ENCODE data around the gene OCEL1. TPM values are rescaled to one million over a fixed set of nuclear protein-coding genes. Genes with fewer than 3 reads are reported as not detected.

OCEL1 gene, protein sequence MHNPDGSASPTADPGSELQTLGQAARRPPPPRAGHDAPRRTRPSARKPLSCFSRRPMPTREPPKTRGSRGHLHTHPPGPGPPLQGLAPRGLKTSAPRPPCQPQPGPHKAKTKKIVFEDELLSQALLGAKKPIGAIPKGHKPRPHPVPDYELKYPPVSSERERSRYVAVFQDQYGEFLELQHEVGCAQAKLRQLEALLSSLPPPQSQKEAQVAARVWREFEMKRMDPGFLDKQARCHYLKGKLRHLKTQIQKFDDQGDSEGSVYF
- 6.8 and 7.1 TPM in 2 replicates for total RNA-seq

GRCh38 chr19:17226002-17226933 is at the start of gene OCEL1:
TSS of gene OCEL1 (plus strand) at chr19:17226226. CDS start at chr19:17226248, 22 bp downstream.

DNA sequence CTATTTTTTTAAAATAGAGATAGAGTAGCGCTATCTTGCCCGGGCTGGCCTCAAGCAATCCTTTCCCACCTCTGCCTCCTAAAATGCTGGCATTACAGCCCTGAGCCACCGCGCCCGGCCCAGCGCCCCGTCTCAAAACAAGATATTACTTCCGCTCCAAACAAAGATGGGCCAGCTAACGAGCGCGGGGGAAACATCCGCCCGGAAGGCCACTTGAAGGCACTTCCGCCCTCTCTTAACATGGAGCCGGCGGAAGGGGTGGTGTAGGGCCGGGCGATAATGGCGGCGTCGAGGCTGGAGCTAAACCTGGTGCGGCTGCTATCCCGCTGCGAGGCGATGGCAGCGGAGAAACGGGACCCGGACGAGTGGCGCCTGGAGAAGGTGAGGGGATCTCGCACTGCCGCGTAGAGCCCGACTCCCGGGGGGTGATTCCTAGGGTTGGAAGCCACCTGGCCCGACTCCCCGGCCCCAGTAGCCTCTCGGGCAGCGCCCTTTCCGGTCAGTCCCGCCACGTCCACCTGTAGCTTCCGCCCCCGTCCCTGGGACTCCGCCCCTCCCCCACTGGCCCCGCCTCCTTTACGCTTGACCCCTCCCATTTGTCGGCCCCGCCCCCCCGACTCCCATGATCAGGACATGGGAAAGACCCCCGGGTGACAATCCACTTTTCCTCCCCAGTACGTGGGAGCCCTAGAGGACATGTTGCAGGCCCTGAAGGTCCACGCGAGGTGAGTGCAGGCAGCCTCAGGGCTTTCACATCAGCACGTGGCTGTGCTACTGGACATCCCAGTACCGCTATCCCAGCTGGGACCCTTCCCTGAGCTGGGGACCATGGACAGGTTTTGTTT is 10.7 kb upstream of the OCEL1 start, which contains the start of gene USE1:
TSS of gene USE1 (plus strand) at position 231 of the 845 bp plus-strand sequence. CDS start at position 280, 49 bp downstream.

GRCh38 chr19:17245535-17245984 is 19.5 kb downstream of the OCEL1 start, which contains the start of gene NR2F6:
TSS of gene NR2F6 (minus strand) at chr19:17245919. CDS start at chr19:17245220, 699 bp downstream.

GRCh38 chr19:17264641-17264979 is 38.6 kb downstream of the OCEL1 start, which contains the start of gene USHBP1:
TSS of gene USHBP1 (minus strand) at chr19:17264745. CDS start at chr19:17264299, 446 bp downstream.

GRCh38 chr19:17266975-17267788 is 41.2 kb downstream of the OCEL1 start, which contains the start of gene BABAM1:
TSS of gene BABAM1 (plus strand) at chr19:17267443. CDS start at chr19:17268807, 1,364 bp downstream.

Other genes starting within 250 kb of the OCEL1 start
- 1.7 and 3.7 TPM in 2 replicates for gene CPAMD8, start 199.4 kb upstream of the OCEL1 start, total RNA-seq
- gene HAUS8, start 150.8 kb upstream of the OCEL1 start, total RNA-seq = 0.94 and 1.8 TPM in 2 replicates
- gene MYO9B, start 150.4 kb upstream of the OCEL1 start, total RNA-seq = 31.8 and 45.2 TPM in 2 replicates
- 22.8 and 24.3 TPM in 2 replicates for gene USE1, start 10.9 kb upstream of the OCEL1 start, total RNA-seq
- 87.4 and 95.5 TPM in 2 replicates for gene NR2F6, start 19.7 kb downstream of the OCEL1 start, total RNA-seq
- not detected in 2 replicates for gene USHBP1, start 38.5 kb downstream of the OCEL1 start, total RNA-seq
- 50.9 and 80.4 TPM in 2 replicates for gene BABAM1, start 41.2 kb downstream of the OCEL1 start, total RNA-seq
- 1.3 TPM in 1 of 2 replicates, not detected in the other for gene ANKLE1, start 55.7 kb downstream of the OCEL1 start, total RNA-seq
- 9.1 and 19.4 TPM in 2 replicates for gene ABHD8, start 77.2 kb downstream of the OCEL1 start, total RNA-seq
- gene MRPL34, start 79.6 kb downstream of the OCEL1 start, total RNA-seq = 47.0 and 77.3 TPM in 2 replicates
- gene DDA1, start 83.3 kb downstream of the OCEL1 start, total RNA-seq = 9.8 and 22.3 TPM in 2 replicates
- gene ANO8, start 108.6 kb downstream of the OCEL1 start, total RNA-seq = 3.1 and 3.7 TPM in 2 replicates
- gene GTPBP3, start 111.3 kb downstream of the OCEL1 start, total RNA-seq = 7.9 and 9.8 TPM in 2 replicates
- gene PLVAP, start 151.1 kb downstream of the OCEL1 start, total RNA-seq = 0.82 and 0.94 TPM in 2 replicates
- not detected in 2 replicates for gene CCDC194, start 168.0 kb downstream of the OCEL1 start, total RNA-seq
- gene BST2, start 179.4 kb downstream of the OCEL1 start, total RNA-seq = 5.5 and 7.0 TPM in 2 replicates
- gene MVB12A, start 193.8 kb downstream of the OCEL1 start, total RNA-seq = 58.5 and 68.5 TPM in 2 replicates
- 0.85 TPM in 1 of 2 replicates, not detected in the other for gene TMEM221, start 222.4 kb downstream of the OCEL1 start, total RNA-seq
- gene NXNL1, start 234.7 kb downstream of the OCEL1 start, total RNA-seq = not detected in 2 replicates
- gene SLC27A1, start 244.3 kb downstream of the OCEL1 start, total RNA-seq = 28.0 and 29.8 TPM in 2 replicates